GM21447 (cell line): Measurements from ENCODE around the gene TUBB.

Experiments used
- ATAC-seq: cut with Tn5 transposase; IDR thresholded peaks from one replicate; pipeline ENCODE4 v1.9.1; 2021; ENCODE audit not compliant: unreplicated experiment

Gene TUBB

DNA sequence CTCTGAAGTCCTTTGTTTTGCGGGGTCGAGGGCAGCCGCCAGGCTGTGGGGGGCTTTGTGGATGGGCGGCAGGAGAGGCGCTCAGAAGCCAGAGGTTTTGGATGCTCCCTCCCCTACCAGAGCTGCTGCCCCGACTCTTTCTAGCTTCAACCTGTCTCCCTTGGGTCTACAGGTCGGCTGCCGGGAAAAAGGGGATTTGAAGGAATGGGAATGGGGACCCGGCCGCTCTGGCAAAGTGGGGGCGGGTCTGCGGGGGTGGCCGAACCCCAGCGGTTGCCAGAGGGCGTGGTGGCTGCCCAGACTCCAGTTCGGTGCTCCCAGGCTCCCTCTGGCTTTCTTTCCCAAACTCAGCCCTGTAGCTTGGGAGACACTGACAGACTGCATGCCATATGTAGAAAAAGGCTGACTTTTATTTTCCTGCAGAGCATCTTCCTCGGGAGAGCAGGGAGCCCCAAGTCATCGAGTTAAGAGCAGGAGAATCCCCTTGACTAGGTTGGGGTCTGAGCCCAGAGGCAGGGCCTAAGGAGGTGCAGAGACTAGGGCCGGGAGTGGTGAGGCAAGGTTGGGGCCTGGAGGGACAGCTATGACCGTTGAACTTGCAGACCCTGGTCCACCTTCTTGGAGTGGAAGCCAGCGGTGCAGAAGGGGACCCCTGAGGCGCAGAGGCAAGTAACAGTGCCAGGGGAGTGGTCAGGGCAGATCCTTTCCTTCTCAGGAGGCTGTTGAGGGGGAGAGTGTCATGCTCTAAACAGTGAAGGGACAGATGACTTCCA, 32.3 kb upstream of the TUBB start:
- no peak for ATAC-seq

DNA sequence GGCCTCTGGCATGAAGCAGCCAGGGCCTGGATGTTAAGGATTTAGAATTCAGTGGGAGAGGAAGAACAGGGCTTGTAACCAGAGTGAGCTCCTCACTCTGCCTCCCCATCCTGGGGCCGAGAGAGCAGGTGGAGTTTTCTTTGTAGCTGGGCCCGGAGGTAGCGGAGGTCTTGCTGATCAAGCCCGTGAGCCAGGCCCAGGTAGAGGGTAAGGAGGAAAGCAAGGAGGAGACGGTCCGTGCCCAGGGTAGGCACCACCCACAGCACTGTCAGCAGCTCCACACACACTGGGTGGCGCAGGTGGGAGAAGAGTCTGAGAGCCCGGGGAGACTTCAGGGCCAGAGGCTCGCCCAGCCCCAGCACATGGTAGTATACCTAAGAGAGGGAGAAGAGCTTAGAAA, 31.6 kb upstream of the TUBB start:
- no peak for ATAC-seq

DNA sequence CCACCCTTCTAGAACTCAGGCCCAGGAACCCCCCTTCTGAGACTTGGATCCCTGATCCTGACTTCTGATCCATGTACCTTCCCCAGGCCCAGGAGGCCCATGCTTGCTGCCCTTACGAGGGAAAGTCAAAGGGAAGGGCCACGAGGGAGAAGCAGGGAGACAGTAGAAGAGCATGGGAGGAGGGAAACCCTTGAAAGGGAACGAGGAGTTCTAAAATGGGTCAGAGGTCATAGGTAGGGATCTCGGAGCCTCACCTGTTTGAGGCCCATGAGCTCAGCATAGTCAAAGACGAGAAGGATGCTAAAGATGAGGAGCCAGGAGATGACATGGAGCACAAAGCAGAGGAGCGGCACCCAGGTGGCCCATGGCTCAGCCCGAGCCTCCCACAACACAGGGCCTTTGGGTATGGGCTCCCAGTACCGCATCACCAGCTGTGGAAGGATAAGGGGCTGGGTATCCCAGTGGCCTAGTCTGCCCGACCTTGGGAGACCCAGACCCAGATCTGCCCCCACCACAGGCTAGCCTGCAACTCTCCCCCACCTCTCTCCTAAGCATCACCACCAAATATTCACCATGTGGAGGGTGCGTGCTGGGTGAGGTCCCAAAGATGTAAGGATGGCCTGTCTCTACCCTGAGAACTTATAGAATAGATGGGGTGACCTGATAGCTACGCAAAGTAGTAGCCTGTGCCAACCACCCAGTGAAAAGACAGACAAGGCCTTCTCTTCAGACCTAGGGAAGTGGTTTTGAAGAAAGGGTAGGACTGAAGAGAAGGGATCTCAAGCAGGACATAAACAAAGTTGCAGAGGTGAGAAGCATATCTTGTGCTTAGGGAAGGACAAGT, 30.9 kb upstream of the TUBB start:
- no peak for ATAC-seq

DNA sequence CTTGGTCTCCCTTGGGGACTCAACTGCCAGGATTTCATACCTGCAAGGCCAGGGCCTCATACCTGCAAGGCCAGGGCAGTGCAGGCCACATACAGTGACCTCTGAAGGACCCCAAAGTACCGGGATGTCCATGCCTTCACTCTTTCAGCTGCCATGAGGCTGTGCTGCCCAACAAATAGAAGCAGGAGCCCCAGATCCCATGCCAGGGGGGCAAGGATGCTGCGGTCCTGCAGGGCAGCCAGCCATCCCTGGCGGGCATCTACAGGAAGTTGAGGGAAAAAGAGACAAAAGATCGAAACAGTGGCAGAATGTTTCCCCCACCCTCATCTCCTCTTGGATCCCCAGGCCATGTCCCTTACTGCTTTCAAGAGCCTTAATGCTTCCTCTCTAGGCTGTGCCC, 30.2 kb upstream of the TUBB start:
- ATAC-seq = no peak

GRCh38 chr6:30690403-30691207, 29.5 kb upstream of the TUBB start, which contains the start of gene NRM:
Gene NRM (minus strand): TSS chr6:30690984. CDS start chr6:30690974, 10 bp downstream.
- ATAC-seq = peak; percentile 20

GRCh38 chr6:30691208-30691847, 28.8 kb upstream of the TUBB start:
- ATAC-seq = no peak

DNA sequence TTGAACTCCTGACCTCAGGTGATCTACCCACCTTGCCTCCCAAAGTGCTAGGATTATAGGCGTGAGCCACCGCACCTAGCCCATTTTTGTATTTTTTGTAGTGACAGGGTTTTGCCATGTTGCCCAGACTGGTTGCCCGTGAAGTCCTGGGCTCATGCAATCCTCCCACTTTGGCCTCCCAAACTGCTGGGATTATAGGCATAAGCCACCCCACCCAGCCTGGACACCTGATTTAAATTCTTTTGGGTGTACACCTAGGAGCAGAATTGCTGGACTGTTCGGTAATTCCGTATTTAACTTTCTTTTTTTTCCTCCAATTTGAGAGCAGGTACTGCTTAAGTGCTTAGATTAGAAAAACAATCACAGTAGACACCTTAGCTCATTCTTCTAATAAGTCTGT, 23.7 kb upstream of the TUBB start:
- ATAC-seq = no peak

GRCh38 chr6:30700340-30700739, 19.8 kb upstream of the TUBB start:
- ATAC-seq = no peak

GRCh38 chr6:30703011-30703410, 17.1 kb upstream of the TUBB start:
- no peak for ATAC-seq

DNA sequence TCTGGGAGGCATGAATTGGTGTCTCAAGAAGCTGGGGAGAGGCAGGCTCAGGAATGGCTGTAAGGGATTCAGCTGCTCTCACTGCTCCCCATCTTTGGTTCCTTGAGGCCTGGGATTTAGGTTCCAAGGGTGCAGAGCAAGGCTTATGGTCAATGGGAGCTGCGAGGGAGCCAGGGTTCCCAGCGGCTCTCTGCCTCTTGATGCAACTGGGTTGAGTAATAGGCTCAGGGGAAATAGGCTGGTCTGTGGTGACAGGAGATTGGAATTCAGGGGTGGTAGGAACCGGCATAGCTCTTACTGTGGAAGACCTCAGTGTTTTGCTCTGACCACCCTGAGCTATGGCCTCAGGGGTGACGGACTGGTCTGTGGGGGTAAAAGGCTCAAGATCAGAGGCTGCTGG, 16.3 kb upstream of the TUBB start:
- no peak for ATAC-seq

- no peak for ATAC-seq
Measured at GRCh38 chr6:30705620-30706019, 14.5 kb upstream of the TUBB start.

- ATAC-seq = no peak
Measured at GRCh38 chr6:30707281-30707850, 12.8 kb upstream of the TUBB start.

DNA sequence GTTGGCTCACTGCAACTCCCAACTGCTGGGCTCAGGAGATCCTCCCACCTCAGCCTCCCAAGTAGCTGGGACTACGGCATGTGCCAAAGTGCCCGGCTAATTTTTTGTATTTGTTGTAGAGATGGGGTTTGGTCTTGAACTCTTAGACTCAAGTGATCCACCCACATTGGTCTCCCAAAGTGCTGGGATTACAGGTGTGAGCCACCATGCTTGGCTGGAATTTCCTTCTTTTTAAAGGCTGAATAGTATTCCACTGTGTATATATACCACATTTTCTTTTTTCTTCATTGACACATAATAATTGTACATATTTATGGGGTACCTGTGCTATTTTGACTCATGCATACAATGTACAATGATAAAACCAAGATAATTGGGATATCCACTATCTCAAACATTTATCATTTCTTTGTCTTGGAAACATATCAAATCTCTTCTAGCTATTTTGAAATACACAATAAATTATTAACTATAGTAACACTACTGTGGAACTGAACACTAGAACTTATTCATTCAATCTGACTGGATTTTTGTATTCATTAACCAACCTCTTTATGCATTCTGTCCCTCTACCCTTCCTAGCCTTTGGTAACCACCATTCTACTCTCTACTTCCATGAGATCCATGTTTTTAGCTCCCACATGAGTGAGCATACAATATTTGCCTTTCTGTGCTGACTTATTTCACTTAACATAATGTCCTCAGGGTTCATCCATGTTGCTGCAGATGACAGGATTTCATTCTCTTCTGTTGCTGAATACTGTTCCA, 10.9 kb upstream of the TUBB start:
- no peak for ATAC-seq

DNA sequence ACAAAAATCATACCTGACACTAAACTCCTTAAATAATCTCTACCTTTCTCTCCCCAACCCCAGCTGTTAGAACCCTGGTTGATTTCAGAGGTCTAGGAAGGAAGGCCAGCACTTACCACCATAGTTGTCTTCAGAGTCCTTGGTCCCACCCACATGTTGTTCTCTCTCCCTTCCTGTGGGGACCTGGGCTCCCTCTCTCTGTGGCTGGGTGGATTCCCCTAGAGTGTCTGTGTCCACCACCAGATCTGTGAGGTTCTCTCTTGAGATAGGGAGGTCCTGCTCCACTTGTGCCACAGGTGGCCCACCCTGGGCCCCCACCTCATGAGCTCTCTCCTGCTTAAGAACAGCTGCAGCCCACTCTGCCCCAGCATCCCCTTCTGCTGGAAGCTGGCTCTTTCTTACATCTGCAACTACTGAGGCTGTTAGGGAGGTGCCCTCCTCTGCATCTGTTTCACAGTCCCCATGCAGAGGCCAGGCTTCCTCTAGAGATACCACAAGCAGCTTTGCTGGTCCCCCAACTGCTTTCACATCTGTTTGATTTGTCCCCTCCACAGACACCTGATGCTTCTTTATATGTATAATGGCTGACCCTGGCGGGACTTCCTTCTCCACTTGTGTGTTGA, 8.3 kb upstream of the TUBB start:
- no peak for ATAC-seq

- no peak for ATAC-seq
Measured at GRCh38 chr6:30712441-30712945, 7.7 kb upstream of the TUBB start.

- no peak for ATAC-seq
Measured at GRCh38 chr6:30714263-30714662, 5.9 kb upstream of the TUBB start.

DNA sequence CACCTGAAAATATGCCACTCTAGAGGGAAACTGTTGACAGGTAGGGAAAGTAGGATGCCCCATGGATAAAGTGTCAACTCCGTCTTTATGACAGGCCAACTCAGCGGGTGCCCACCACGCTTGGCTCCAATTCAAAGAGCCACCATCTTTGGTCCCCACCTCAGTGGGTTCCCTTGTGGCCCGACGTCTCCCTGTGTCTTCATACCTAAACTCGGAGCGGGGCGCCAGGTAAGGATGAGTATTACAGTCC, 3.3 kb upstream of the TUBB start:
- ATAC-seq = no peak

GRCh38 chr6:30717129-30717844, 2.9 kb upstream of the TUBB start, which contains the start of gene MDC1:
Gene MDC1 (minus strand): TSS chr6:30717281. CDS start chr6:30715175, 2,106 bp downstream.
- ATAC-seq = peak; percentile 63
